ENCODE measurements around the gene LINC00305.
A peak's percentile ranks its signal among the peaks of the same experiment; 100 is the strongest.

LINC00305 gene
- total RNA-seq = 0 reads per million in 2 donors

GRCh38 chr18:64148988-64149387, at the start of gene LINC00305:
LINC00305 (minus strand) TSS chr18:64149088.
- no peak for DNase-seq

GRCh38 chr18:64191069-64191468, 42.2 kb upstream of the LINC00305 start:
- no peak for DNase-seq

GRCh38 chr18:64185987-64186386, 37.1 kb upstream of the LINC00305 start:
- no peak for DNase-seq

DNA sequence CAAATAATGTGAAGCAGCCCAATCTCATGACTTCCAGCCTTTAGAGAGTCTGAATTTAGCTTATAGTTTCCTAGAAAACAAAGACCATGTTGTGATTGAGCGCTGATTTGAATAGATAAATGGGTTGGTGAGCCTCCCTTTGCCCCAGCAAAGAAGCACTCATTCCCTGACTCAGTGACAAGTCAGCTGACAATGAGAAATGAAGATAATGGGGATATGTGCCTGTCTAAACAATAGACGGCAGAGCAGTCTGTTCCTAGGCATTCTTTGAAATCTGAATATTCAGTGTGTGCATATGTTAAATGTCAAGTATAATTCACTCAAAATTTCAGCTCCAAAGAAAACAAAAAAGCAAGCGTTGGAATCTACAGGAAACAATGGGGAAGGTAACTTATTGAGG, 34.8 kb upstream of the LINC00305 start:
- DNase-seq = no peak

GRCh38 chr18:64180617-64181016, 31.7 kb upstream of the LINC00305 start:
- no peak for DNase-seq

- DNase-seq = no peak
These were observed 31.3 kb upstream of the LINC00305 start for GRCh38 chr18:64180171-64180570.

- DNase-seq = no peak
These were observed 30.7 kb upstream of the LINC00305 start for GRCh38 chr18:64179556-64180080.

DNA sequence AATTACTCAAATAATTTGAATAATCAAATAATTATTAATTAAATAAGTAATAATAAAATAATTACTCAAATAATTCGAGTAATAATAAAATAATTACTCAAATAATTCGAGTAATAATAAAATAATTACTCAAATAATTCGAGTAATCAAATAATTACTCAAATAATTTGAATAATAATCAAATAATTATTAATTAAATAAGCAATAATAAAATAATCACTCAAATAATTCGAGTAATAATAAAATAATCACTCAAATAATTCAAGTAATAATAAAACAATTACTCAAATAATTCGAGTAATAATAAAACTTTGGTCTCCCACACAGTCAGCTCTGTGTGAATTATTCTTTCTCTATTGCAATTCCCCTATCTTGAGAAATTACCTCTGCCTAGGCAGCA, 30.0 kb upstream of the LINC00305 start:
- no peak for DNase-seq

- no peak for DNase-seq
These were observed 26.5 kb upstream of the LINC00305 start for GRCh38 chr18:64175432-64175831.

DNA sequence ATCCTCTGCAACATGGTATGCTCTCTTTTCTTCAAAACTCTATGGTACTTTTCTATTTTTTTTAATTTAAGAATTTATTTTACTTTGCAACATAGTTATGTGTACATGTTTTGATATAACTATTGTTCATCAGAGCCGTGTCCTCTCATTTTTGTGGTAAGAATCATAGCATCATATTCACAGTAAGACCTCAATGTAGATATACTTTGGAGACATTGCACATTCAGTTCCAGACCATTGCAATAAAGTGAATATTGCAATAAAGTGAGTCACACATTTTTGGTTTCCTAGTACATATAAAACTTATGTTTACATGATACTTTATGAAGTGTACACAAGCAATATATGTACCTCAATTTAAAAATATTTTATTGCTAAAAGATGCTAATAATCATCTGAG, 22.7 kb upstream of the LINC00305 start:
- no peak for DNase-seq

DNA sequence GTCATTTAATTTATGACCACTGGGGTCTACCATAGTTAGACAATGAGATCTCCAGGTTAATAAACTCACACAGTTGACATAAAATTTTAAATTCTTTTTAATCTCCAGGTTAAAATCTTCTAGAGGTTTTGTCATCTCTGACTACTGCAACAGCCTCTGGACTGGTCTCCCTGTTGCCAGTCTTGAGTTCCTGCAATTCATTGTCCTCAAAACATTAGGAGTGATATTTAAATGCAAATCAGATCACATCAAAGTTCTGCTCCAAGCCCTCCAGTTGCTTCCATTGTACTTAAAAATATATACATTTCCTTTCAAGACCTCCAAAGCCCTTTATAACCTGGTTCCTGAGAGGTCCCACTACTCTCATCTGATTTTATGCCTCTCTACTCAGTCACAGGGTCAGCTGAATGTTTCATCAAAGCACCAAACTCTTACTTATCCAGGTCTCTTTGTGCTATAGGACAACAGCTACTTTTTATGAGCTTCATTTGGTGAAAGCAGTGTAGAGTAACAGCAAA, 18.6 kb upstream of the LINC00305 start:
- DNase-seq = no peak

DNA sequence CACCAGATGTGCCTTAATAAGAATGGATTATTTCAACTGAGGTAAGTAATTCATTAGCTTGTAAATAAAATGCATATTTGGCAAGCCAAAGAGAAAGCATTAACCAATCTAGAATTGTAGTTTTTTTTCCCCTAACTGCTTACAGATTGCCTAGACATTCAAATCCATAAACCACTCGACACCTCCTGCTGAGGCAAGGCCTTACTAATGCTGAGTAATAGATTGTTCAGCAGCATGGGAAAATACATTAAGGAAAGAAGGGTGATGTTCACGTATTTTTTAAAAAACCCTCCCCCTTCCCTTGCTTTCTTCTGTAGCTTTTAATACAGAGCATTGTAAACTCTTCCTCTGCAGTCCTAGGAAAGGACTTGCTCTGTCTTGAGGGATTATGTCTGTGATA, 17.0 kb upstream of the LINC00305 start:
- no peak for DNase-seq

DNA sequence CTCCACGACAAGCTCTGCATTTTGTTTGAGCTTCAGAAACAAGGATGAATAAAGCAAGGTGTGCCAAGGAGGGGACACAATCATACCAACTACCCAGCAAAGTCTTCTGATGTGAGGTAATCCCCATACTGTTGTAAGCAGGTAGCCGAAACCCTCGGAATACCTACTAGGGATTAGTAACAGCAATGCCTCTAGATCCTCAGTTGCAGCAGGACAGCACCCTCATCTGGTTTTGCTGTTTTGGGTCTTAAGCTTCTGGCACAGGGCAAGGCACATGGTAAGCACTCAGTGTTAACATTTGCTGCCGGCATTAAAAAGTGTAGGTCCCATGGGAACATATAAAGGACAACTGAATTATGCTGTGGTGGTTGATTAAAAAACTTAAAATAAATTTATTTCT, 16.0 kb upstream of the LINC00305 start:
- DNase-seq = no peak

GRCh38 chr18:64149916-64150438, 1.1 kb upstream of the LINC00305 start:
- no peak for DNase-seq

DNA sequence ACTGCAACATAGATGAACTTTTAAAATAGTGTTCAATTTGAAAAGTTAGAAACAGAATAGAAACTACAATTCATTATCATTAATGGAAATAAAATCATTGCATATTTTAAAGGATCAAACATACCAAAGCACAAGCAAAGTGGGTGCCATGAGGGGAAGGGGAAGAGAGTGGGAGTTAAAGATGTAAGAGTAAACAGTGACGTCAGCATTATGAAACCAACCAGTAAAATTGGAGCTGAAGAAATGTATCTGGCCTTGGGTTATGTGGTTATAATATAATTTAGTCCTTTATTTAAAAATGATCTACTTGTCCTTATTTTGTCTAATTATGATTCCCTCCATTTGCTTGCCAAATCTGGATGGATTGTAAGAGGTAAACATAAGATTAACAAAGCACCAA, 6.0 kb downstream of the LINC00305 start:
- DNase-seq = no peak

- no peak for DNase-seq
These were observed 11.0 kb downstream of the LINC00305 start for GRCh38 chr18:64137914-64138313.

GRCh38 chr18:64134044-64134747, 14.7 kb downstream of the LINC00305 start:
- no peak for DNase-seq

DNA sequence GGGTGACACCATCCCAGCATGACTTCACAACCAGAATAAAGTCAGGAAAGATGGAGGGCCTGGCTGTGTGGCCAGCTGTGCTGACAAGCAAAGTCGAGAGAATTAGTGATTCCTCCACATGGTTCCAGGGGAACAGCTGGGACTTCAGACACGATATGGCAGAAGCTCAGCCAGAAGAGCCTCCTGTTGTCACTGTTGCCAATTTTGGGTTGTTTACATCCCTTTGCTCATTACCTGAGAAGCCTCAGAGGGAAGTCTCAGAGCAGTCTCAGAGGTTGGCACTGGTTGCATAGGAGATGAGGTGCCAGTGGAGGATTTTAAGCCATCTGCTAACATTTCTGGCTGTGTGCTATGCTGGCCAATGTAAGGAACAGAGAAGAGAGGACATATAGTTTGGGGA, 16.0 kb downstream of the LINC00305 start:
- DNase-seq = no peak

- DNase-seq = no peak
These were observed 17.6 kb downstream of the LINC00305 start for GRCh38 chr18:64131314-64131713.

DNA sequence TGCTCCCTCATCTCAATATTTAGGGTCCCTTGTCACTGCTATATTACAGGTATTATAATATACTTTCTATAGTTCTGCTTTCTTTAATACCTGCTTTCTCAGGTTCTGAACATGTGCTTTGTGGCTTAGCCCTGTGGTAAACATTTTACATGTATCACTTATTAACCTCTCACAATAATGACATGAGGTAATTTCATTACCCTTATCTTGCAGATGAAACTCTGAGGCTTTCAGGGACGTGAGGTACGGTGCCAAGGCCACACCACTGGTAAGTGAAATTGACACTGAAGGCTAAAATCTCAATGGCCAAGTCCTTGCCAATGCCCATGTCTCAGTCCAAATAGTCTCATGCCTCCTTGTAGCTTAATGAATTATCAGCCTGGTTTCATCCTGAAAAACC, 21.7 kb downstream of the LINC00305 start:
- no peak for DNase-seq

DNA sequence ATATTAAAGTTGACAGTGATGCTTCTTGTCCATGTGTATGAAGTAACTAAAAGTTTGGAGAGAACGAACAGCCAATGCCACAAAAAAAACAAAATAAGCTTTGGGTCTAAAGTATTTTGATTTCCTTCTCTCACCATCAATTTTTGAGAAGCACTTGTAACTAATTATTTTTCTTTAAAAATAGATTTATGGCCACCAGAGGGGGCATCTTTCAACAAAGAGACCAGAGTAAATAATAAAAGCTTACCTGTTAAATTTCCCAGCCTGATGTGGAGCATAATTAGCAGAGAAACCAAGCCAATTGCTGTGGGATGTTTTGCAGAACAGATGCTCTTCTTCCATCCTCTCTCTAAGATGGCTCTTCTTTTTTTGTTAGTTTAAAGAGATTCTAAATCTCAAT, 29.0 kb downstream of the LINC00305 start:
- DNase-seq = no peak

GRCh38 chr18:64118406-64118805, 30.5 kb downstream of the LINC00305 start:
- DNase-seq = no peak

DNA sequence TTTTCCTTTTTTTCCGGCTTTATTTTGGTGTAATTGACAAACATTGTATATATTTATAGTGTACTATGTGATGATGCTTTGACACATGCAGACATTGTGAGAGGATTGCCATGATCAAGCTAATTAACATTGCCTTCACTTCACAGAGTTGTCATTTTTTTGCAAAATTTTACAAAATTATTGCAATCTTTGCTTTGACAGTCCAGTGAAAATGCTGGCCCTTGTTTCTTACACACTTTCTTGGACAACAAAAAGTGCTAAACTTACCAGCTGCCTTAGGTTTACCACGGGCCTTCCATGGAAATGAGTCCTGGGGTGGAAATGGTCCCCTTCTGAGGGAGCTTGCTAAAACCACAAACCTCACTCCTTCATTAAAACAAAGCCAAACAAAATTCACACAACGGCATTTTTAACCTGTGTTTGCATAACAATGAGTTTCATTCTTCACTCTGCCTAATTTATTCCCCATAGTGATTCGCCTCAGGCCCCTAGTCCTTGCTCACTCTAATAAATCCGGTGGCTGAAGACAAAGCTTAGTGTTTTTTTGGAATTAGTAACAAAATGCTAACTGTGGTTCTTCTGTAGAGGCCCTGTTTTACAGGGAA, 32.2 kb downstream of the LINC00305 start:
- DNase-seq = peak in 1 of 5 experiments; percentile 5

DNA sequence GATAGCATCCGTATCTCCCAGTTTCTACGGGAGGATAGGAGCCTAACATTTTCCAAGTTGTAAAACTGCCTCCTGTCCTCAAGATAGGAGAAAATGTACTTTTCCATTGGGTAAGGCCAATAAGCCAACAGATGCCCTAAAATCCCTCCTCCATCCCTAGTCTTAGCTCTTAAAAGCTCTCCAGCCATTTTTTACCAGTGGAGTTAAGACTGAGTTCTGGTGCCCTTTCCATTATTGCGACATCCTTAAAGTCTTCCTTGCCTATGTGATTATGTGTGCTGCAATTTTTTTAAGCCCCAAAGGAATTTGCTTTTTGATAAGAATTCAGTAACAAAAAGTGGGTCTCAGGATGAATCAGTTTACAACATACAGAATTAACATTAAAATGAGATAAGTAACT, 33.0 kb downstream of the LINC00305 start:
- no peak for DNase-seq
